Sigmoid colon (tissue), 7 donors: ENCODE measurements around the gene NKX2-1. TPM values are rescaled to one million over a fixed set of nuclear protein-coding genes. Genes with fewer than 3 reads are reported as not detected.

Experiments used
- DNase-seq: peaks from one replicate; pipeline ENCODE4 v3.0.0-alpha.2; 2019
- H3K27ac ChIP-seq, 4 donors: fragments of 200-600 bp; sonication (generic); one replicate each; pipeline ENCODE4 v1.5.1; 2016 to 2019; ENCODE audit warnings: mild to moderate bottlenecking in 1 of 4
- H3K27me3 ChIP-seq, 3 donors: fragments of 200-600 bp; sonication (generic); one replicate each; pipeline ENCODE4 v1.5.1; 2019; ENCODE audit warnings: mild to moderate bottlenecking in 1 of 3
- H3K36me3 ChIP-seq, 4 donors: fragments of 200-600 bp; sonication (generic); one replicate each; pipeline ENCODE4 v1.5.1; 2016 to 2019
- H3K4me1 ChIP-seq, 4 donors: fragments of 200-600 bp; sonication (generic); one replicate each; pipeline ENCODE4 v1.5.1; 2017 to 2019
- H3K4me3 ChIP-seq, 4 donors: fragments of 200-600 bp; sonication (generic); one replicate each; pipeline ENCODE4 v1.5.1; 2017 to 2019; ENCODE audit warnings: mild to moderate bottlenecking in 2 of 4, moderate library complexity in 1 of 4
- H3K9me3 ChIP-seq, 4 donors: fragments of 200-600 bp in 3 of 4; sonication (generic) in 3 of 4; one replicate each; pipeline versions ENCODE4 v1.5.1 to v1.6.1; 2013 to 2019
- CTCF ChIP-seq, 4 experiments: fragments of 450-650 bp in 3 of 4; fragments of 200-600 bp in 1 of 4; IDR thresholded peaks; one replicate each; pipeline ENCODE4 v1.5.1; 2016 to 2019; ENCODE audit warnings: antibody characterized with exemption in 4 of 4, mild to moderate bottlenecking in 3 of 4, moderate library complexity in 2 of 4
- EP300 ChIP-seq, 4 donors: sonication (generic); formaldehyde crosslinking; IDR thresholded peaks; one replicate each; pipeline ENCODE4 v1.6.1; 2017; ENCODE audit warnings: antibody characterized with exemption in 4 of 4
- POLR2A ChIP-seq, 2 donors: fragments of 450-650 bp; IDR thresholded peaks; one replicate each; pipeline ENCODE4 v1.6.1; 2016; ENCODE audit warnings: antibody characterized with exemption in 2 of 2, mild to moderate bottlenecking in 2 of 2, moderate library complexity in 2 of 2
- POLR2AphosphoS5 ChIP-seq, 4 donors: sonication (generic); formaldehyde crosslinking; IDR thresholded peaks; one replicate each; pipeline ENCODE4 v1.6.1; 2017; ENCODE audit warnings: antibody characterized with exemption in 4 of 4
- WGBS, 2 donors: extraction: QIAGEN DNeasy Blood & Tissue Kit; methylation state at CpG; one replicate each; pipeline ENCODE4 v1.1.7; 2013; 5-methylcytosine and 5-hydroxymethylcytosine counted together
- intact Hi-C: fragments of 100-400 bp; cut with DNase I; formaldehyde crosslinking; loops from one replicate; pipeline ENCODE4 v1.15.1; 2023
- polyA plus RNA-seq, 3 donors: library from polyadenylated mRNA; stranded (reverse); fragments of 200-250 nt; gene quantifications; one replicate each; pipeline ENCODE4 v1.2.3, GENCODE V29; 2013
- total RNA-seq, 4 donors: library from RNA; depleted of rRNA; stranded (reverse); fragments of >200 nt; gene quantifications; one replicate each; pipeline ENCODE4 v1.1.0, GENCODE V29; 2016
- donor health status: healthy with polysubstance abuse.
- donor health status: Bipolar disorder and iron deficiency.
- donor health status: healthy.

NKX2-1 gene
- total RNA-seq: not detected
- polyA plus RNA-seq: not detected

GRCh38 chr14:36519431-36520321 is at the start of gene NKX2-1:
Gene NKX2-1 (minus strand): TSS chr14:36520232. CDS start chr14:36520129, 103 bp downstream.
- peak within 1 kb of the TSS in 3 of 4 donors; percentile 22 to 37 (median 33) for H3K4me3 ChIP-seq
- no peak within 1 kb of the TSS for H3K27ac ChIP-seq
- H3K36me3 ChIP-seq: no peaks in the 10 kb centered on the region
- 2 to 4% methylated on average over 49 of the region's 49 CpGs for WGBS, 2 donors
- no peak for TF ChIP-seq EP300 (IDR thresholded peaks at IDR 0.05)
- no peak for TF ChIP-seq CTCF (IDR thresholded peaks at IDR 0.05)
- no peak for TF ChIP-seq POLR2A (IDR thresholded peaks at IDR 0.05)
- peaks cover 78 to 100% (median 93%) of the 10 kb centered on the region in 3 donors for H3K27me3 ChIP-seq
- intact Hi-C loops: no loop called here
- DNase-seq: no peak
- H3K9me3 ChIP-seq: no peaks in the 10 kb centered on the region
- peaks cover 0 to 55% (median 44%) of the 10 kb centered on the region in 4 donors for H3K4me1 ChIP-seq

- no peaks in the 10 kb centered on the region for H3K4me1 ChIP-seq
- H3K27ac ChIP-seq: no peak overlapping the region
- H3K4me3 ChIP-seq: no peak overlapping the region
- H3K27me3 ChIP-seq: peaks cover 0 to 19% (median 0%) of the 10 kb centered on the region in 3 donors
- no peaks in the 10 kb centered on the region for H3K36me3 ChIP-seq
- no peaks in the 10 kb centered on the region for H3K9me3 ChIP-seq
- 59 to 65% methylated on average over 9 of the region's 9 CpGs for WGBS, 2 donors
- TF ChIP-seq EP300 (IDR thresholded peaks at IDR 0.05): no peak
- TF ChIP-seq POLR2A (IDR thresholded peaks at IDR 0.05): no peak
- no peak for TF ChIP-seq POLR2AphosphoS5 (IDR thresholded peaks at IDR 0.05)
- TF ChIP-seq CTCF (IDR thresholded peaks at IDR 0.05): peak in 2 of 4 experiments; percentile 11 to 46
- no peak for DNase-seq
- intact Hi-C loops: no loop called here
Observed at GRCh38 chr14:36556811-36557433, 36.9 kb upstream of the NKX2-1 start.

- no peak for DNase-seq
- H3K4me3 ChIP-seq: no peak overlapping the region
- no peaks in the 10 kb centered on the region for H3K36me3 ChIP-seq
- WGBS, 2 donors: 79 to 82% methylated on average over 6 of the region's 6 CpGs
- no peaks in the 10 kb centered on the region for H3K4me1 ChIP-seq
- TF ChIP-seq CTCF (IDR thresholded peaks at IDR 0.05) (no peak), EP300 (IDR thresholded peaks at IDR 0.05) (no peak), POLR2A (IDR thresholded peaks at IDR 0.05) (no peak), POLR2AphosphoS5 (IDR thresholded peaks at IDR 0.05) (no peak)
- intact Hi-C loops: no loop called here
- H3K27me3 ChIP-seq: peaks cover 0 to 12% (median 0%) of the 10 kb centered on the region in 3 donors
- H3K9me3 ChIP-seq: no peaks in the 10 kb centered on the region
- no peak overlapping the region for H3K27ac ChIP-seq
Observed at GRCh38 chr14:36555998-36556743, 36.1 kb upstream of the NKX2-1 start.

GRCh38 chr14:36553656-36554260 is 33.7 kb upstream of the NKX2-1 start:
- Histone ChIP-seq H3K9me3 (no peaks in the 10 kb centered on the region), H3K36me3 (no peaks in the 10 kb centered on the region), H3K27me3 (peaks cover 0 to 6% (median 0%) of the 10 kb centered on the region in 3 donors), H3K4me3 (no peak overlapping the region), H3K4me1 (no peaks in the 10 kb centered on the region), H3K27ac (no peak overlapping the region)
- no peak for DNase-seq
- intact Hi-C loops: loop anchor here (2.0 to 5.0 kb wide), 2 partner anchors 51 to 389 kb away; no protein-coding TSS in a partner anchor
- TF ChIP-seq POLR2A (IDR thresholded peaks at IDR 0.05) (no peak), EP300 (IDR thresholded peaks at IDR 0.05) (no peak), CTCF (IDR thresholded peaks at IDR 0.05) (peak in 2 of 4 experiments; percentile 34 to 52)
- 40 to 43% methylated on average over 4 of the region's 4 CpGs for WGBS, 2 donors
